Activated CD8-positive, alpha-beta memory T cell treated with anti-CD3 and anti-CD28 coated beads for 4 hours (primary cell): ENCODE data around the gene C1orf21.

Experiments
- DNase-seq, 2 donors: peaks; one replicate each; pipeline ENCODE4 v3.0.0-alpha.2; 2020; ENCODE audit warnings: low read depth in 2 of 2

The C1orf21 gene

GRCh38 chr1:184555665-184556641, 169.1 kb downstream of the C1orf21 start:
- no peak for DNase-seq

- no peak for DNase-seq
These were observed 169.8 kb downstream of the C1orf21 start for GRCh38 chr1:184556665-184557064.

- DNase-seq = no peak
These were observed 170.9 kb downstream of the C1orf21 start for GRCh38 chr1:184557423-184558347.

GRCh38 chr1:184558691-184559090, 171.9 kb downstream of the C1orf21 start:
- DNase-seq = no peak

- no peak for DNase-seq
These were observed 172.4 kb downstream of the C1orf21 start for GRCh38 chr1:184559117-184559713.

GRCh38 chr1:184562806-184563205, 176.0 kb downstream of the C1orf21 start:
- DNase-seq = no peak

GRCh38 chr1:184563308-184563707, 176.5 kb downstream of the C1orf21 start:
- no peak for DNase-seq

GRCh38 chr1:184567009-184567408, 180.2 kb downstream of the C1orf21 start:
- DNase-seq = no peak

GRCh38 chr1:184567637-184568036, 180.8 kb downstream of the C1orf21 start:
- no peak for DNase-seq

GRCh38 chr1:184568148-184568547, 181.3 kb downstream of the C1orf21 start:
- no peak for DNase-seq

GRCh38 chr1:184569106-184569505, 182.3 kb downstream of the C1orf21 start:
- DNase-seq = no peak

GRCh38 chr1:184574588-184574987, 187.8 kb downstream of the C1orf21 start:
- no peak for DNase-seq

- no peak for DNase-seq
These were observed 190.0 kb downstream of the C1orf21 start for GRCh38 chr1:184576822-184577221.

GRCh38 chr1:184577319-184577718, 190.5 kb downstream of the C1orf21 start:
- DNase-seq = no peak

- DNase-seq = no peak
These were observed 195.6 kb downstream of the C1orf21 start for GRCh38 chr1:184582411-184582810.

- no peak for DNase-seq
These were observed 197.0 kb downstream of the C1orf21 start for GRCh38 chr1:184583849-184584248.

GRCh38 chr1:184588701-184589100, 201.9 kb downstream of the C1orf21 start:
- no peak for DNase-seq

GRCh38 chr1:184590163-184590750, 203.4 kb downstream of the C1orf21 start:
- no peak for DNase-seq

- DNase-seq = no peak
These were observed 206.8 kb downstream of the C1orf21 start for GRCh38 chr1:184593597-184593996.

GRCh38 chr1:184595596-184595995, 208.8 kb downstream of the C1orf21 start:
- DNase-seq = no peak

GRCh38 chr1:184596950-184597645, 210.3 kb downstream of the C1orf21 start:
- no peak for DNase-seq
